ENCODE data around the gene LY9. TPM values are rescaled to one million over a fixed set of nuclear protein-coding genes. Genes with fewer than 3 reads are reported as not detected.

The LY9 gene
- total RNA-seq, 1 donor from 2014 or later, result not detected

DNA sequence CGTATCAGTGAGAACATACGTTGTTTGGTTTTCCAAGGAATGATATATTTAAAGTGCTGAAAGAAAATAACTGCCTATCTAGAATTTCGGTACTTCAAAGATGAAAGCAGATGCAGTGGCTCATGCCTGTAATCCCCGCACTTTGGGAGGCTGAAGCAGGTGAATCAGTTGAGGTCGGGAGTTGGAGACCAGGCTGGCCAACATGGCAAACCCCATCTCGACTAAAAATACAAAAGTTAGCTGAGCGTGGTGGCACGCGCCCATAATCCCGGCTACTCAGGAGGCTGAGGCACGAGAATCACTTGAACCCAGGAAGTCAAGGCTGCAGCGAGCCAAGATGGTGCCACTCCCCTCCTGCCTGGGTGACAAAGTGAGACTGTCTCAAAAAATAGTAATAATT is 50.3 kb downstream of the LY9 start:
- peaks cover 6% of the 10 kb centered on the region for H3K9me3 Mint-ChIP-seq
- TF ChIP-seq, protein P1, sequence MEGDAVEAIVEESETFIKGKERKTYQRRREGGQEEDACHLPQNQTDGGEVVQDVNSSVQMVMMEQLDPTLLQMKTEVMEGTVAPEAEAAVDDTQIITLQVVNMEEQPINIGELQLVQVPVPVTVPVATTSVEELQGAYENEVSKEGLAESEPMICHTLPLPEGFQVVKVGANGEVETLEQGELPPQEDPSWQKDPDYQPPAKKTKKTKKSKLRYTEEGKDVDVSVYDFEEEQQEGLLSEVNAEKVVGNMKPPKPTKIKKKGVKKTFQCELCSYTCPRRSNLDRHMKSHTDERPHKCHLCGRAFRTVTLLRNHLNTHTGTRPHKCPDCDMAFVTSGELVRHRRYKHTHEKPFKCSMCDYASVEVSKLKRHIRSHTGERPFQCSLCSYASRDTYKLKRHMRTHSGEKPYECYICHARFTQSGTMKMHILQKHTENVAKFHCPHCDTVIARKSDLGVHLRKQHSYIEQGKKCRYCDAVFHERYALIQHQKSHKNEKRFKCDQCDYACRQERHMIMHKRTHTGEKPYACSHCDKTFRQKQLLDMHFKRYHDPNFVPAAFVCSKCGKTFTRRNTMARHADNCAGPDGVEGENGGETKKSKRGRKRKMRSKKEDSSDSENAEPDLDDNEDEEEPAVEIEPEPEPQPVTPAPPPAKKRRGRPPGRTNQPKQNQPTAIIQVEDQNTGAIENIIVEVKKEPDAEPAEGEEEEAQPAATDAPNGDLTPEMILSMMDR (IDR thresholded peaks at IDR 0.05; ENCODE audit: unreplicated experiment), result no peak
- H3K36me3 Mint-ChIP-seq, result no peaks in the 10 kb centered on the region
- no peak for DNase-seq (ENCODE audit: low spot score in 2 of 2, unreplicated experiment in 2 of 2)
- peaks cover 13% of the 10 kb centered on the region for H3K27me3 Mint-ChIP-seq (ENCODE audit: low read depth)
- no peak overlapping the region for H3K4me3 Mint-ChIP-seq
- peaks cover 25% of the 10 kb centered on the region for H3K4me1 Mint-ChIP-seq
- H3K27ac Mint-ChIP-seq, result no peak overlapping the region

DNA sequence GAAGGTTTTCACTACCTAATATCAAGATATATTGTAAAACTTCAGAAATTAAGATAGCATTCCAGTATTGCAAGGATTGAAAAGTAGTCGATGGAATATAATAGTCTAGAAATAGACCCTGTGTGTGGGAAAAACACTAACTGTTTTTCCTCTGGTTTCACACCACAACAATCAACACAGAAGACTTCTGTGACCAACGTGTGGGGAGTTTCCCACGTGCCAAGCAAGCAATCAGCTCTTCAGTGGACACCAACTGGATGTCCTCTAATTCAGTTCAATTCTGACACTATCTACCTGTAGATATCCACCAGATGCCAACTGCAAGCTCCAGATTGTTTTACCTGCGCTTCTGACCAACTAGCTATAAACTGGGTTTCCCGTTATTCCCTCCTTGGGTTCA is 54.6 kb downstream of the LY9 start:
- Mint-ChIP-seq H3K36me3 (no peaks in the 10 kb centered on the region), H3K27ac (no peak overlapping the region), H3K4me3 (no peak overlapping the region), H3K4me1 (peaks cover 2% of the 10 kb centered on the region), H3K9me3 (peaks cover 3% of the 10 kb centered on the region), H3K27me3 (ENCODE audit: low read depth) (peaks cover 16% of the 10 kb centered on the region)
- DNase-seq (ENCODE audit: low spot score in 2 of 2, unreplicated experiment in 2 of 2), result no peak
- TF ChIP-seq, protein P1 (IDR thresholded peaks at IDR 0.05; ENCODE audit: unreplicated experiment), result no peak

DNA sequence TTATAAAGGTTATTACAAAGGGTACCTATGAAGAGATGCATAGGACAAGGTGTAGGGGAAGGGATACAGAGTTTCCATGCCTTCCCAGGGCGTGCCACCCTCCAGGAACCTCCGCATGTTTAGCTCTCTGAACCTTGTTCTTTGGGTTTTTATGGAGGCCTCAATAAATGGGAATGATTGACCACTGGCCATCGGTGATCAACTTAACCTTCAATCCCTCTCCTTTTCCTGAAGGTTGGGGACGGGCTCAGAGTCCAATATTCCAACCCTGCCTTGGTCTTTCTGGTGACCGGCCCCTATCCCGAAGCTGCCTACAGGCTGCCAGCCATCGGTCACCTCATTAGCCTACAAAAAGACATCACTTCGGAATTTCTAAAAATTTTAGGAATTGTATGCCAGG is 55.0 kb downstream of the LY9 start:
- H3K4me3 Mint-ChIP-seq, result no peak overlapping the region
- no peaks in the 10 kb centered on the region for H3K4me1 Mint-ChIP-seq
- peaks cover 16% of the 10 kb centered on the region for H3K27me3 Mint-ChIP-seq (ENCODE audit: low read depth)
- DNase-seq (ENCODE audit: low spot score in 2 of 2, unreplicated experiment in 2 of 2), result no peak
- TF ChIP-seq, protein P1 (IDR thresholded peaks at IDR 0.05; ENCODE audit: unreplicated experiment), result no peak
- no peak overlapping the region for H3K27ac Mint-ChIP-seq
- H3K9me3 Mint-ChIP-seq, result peaks cover 3% of the 10 kb centered on the region
- H3K36me3 Mint-ChIP-seq, result no peaks in the 10 kb centered on the region

DNA sequence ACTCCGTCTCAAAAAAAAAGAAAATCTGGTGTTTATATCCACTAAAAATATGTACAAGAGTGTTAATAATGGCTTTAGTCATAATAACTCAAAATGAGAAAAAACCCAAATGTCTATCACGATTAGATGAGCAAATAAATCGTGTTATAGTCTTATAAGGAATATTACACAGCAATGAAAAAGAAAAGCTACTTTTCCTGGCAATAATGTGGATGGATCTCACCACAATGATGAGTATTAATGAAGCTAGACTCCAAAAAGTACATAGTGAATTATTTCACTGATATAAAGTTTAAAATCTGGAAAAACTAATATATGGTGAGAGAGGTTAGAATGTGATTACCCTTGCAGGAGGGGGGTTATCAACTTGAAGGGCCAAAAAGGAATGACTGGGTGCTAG is 57.0 kb downstream of the LY9 start:
- no peaks in the 10 kb centered on the region for H3K36me3 Mint-ChIP-seq
- H3K4me1 Mint-ChIP-seq, result no peaks in the 10 kb centered on the region
- no peak for DNase-seq (ENCODE audit: low spot score in 2 of 2, unreplicated experiment in 2 of 2)
- peaks cover 12% of the 10 kb centered on the region for H3K27me3 Mint-ChIP-seq (ENCODE audit: low read depth)
- peaks cover 2% of the 10 kb centered on the region for H3K9me3 Mint-ChIP-seq
- no peak overlapping the region for H3K4me3 Mint-ChIP-seq
- TF ChIP-seq, protein P1 (IDR thresholded peaks at IDR 0.05; ENCODE audit: unreplicated experiment), result no peak
- no peak overlapping the region for H3K27ac Mint-ChIP-seq

DNA sequence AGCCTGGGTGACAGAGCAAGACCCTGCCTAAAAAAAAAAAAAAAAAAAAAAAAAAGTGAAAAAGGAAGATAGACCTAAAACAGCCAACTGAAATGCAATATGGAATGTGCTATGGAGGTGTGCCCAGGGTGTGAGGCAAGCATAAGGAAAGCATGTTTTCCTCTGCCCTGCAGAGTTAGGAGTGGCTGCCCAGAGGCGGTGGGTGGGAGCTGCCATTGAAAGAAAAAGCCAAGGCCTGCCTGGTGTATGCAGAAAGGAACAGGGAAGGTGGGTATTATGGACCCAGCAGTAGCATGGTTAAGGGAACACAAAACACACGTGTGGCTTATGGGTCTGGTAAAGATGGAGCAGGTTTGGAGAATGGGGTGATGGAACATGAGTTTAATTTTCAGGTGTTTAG is 57.8 kb downstream of the LY9 start:
- TF ChIP-seq, protein P1 (IDR thresholded peaks at IDR 0.05; ENCODE audit: unreplicated experiment), result no peak
- no peaks in the 10 kb centered on the region for H3K4me1 Mint-ChIP-seq
- no peaks in the 10 kb centered on the region for H3K9me3 Mint-ChIP-seq
- H3K36me3 Mint-ChIP-seq, result no peaks in the 10 kb centered on the region
- H3K27me3 Mint-ChIP-seq (ENCODE audit: low read depth), result peaks cover 10% of the 10 kb centered on the region
- H3K4me3 Mint-ChIP-seq, result no peak overlapping the region
- no peak overlapping the region for H3K27ac Mint-ChIP-seq
- no peak for DNase-seq (ENCODE audit: low spot score in 2 of 2, unreplicated experiment in 2 of 2)
